Measurements from ENCODE around the gene HNMT.

DNA sequence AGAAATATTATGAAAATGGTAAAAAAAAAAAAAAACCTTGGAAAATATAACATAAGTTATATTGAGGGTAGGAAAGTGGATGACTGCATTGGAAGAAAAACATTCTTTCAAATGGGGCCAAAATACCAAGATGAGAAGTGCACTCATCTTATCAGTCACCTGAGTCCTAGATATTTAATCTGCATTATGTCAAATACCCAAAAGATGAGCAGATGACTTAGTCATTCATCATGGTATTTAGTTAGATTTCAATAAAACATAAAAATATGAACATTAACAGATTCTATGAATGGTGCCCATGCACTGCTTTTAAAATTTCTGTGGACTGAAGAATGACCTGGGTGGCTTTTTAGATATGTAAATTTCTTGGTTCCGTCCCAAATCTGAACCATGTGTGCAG is 56.9 kb downstream of the HNMT start:
- TF ChIP-seq, protein P1, sequence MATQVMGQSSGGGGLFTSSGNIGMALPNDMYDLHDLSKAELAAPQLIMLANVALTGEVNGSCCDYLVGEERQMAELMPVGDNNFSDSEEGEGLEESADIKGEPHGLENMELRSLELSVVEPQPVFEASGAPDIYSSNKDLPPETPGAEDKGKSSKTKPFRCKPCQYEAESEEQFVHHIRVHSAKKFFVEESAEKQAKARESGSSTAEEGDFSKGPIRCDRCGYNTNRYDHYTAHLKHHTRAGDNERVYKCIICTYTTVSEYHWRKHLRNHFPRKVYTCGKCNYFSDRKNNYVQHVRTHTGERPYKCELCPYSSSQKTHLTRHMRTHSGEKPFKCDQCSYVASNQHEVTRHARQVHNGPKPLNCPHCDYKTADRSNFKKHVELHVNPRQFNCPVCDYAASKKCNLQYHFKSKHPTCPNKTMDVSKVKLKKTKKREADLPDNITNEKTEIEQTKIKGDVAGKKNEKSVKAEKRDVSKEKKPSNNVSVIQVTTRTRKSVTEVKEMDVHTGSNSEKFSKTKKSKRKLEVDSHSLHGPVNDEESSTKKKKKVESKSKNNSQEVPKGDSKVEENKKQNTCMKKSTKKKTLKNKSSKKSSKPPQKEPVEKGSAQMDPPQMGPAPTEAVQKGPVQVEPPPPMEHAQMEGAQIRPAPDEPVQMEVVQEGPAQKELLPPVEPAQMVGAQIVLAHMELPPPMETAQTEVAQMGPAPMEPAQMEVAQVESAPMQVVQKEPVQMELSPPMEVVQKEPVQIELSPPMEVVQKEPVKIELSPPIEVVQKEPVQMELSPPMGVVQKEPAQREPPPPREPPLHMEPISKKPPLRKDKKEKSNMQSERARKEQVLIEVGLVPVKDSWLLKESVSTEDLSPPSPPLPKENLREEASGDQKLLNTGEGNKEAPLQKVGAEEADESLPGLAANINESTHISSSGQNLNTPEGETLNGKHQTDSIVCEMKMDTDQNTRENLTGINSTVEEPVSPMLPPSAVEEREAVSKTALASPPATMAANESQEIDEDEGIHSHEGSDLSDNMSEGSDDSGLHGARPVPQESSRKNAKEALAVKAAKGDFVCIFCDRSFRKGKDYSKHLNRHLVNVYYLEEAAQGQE (IDR thresholded peaks at IDR 0.05; ENCODE audit: low read depth, low read length) = no peak
- no peak for TF ChIP-seq TCF12 (IDR thresholded peaks at IDR 0.05)
- TF ChIP-seq, protein P2, sequence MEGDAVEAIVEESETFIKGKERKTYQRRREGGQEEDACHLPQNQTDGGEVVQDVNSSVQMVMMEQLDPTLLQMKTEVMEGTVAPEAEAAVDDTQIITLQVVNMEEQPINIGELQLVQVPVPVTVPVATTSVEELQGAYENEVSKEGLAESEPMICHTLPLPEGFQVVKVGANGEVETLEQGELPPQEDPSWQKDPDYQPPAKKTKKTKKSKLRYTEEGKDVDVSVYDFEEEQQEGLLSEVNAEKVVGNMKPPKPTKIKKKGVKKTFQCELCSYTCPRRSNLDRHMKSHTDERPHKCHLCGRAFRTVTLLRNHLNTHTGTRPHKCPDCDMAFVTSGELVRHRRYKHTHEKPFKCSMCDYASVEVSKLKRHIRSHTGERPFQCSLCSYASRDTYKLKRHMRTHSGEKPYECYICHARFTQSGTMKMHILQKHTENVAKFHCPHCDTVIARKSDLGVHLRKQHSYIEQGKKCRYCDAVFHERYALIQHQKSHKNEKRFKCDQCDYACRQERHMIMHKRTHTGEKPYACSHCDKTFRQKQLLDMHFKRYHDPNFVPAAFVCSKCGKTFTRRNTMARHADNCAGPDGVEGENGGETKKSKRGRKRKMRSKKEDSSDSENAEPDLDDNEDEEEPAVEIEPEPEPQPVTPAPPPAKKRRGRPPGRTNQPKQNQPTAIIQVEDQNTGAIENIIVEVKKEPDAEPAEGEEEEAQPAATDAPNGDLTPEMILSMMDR (IDR thresholded peaks at IDR 0.05) = no peak
- TF ChIP-seq EP300 (IDR thresholded peaks at IDR 0.05; ENCODE audit: borderline replicate concordance in 1 of 2, low read depth in 1 of 2, low read length in 1 of 2) = no peak
- no peak for TF ChIP-seq EZH2phosphoT487 (IDR thresholded peaks at IDR 0.05; ENCODE audit: borderline replicate concordance, low read depth)
- TF ChIP-seq, protein P3, sequence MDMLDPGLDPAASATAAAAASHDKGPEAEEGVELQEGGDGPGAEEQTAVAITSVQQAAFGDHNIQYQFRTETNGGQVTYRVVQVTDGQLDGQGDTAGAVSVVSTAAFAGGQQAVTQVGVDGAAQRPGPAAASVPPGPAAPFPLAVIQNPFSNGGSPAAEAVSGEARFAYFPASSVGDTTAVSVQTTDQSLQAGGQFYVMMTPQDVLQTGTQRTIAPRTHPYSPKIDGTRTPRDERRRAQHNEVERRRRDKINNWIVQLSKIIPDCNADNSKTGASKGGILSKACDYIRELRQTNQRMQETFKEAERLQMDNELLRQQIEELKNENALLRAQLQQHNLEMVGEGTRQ (IDR thresholded peaks at IDR 0.05; ENCODE audit: borderline replicate concordance, low read depth, low read length) = no peak
- TF ChIP-seq ELF1 (IDR thresholded peaks at IDR 0.05) = no peak

Measured in SK-N-SH (cell line).